Naive thymus-derived CD8-positive, alpha-beta T cell (primary cell): Measurements from ENCODE around the gene PKD1. TPM values are rescaled to one million over a fixed set of nuclear protein-coding genes. Genes with fewer than 3 reads are reported as not detected.
"Not testable (repeated sequence)": the region's sequence is repeated elsewhere in the genome, so short reads cannot be mapped to it uniquely, and the experiment has no call there.

Source experiments
- ATAC-seq, 2 donors: fragments of 150-1000 bp; cut with Tn5 transposase in 1 of 2; sonication (Bioruptor Pico), chemical (Tn5 transposase) in 1 of 2; 1 replicate in 1 of 2; 2 replicates in 1 of 2; pipeline ENCODE4 v1.10.0; 2021; ENCODE audit warnings: mild to moderate bottlenecking in 2 of 2, moderate library complexity in 2 of 2
- POLR2A ChIA-PET: fragments of 350-600 bp; sonication (Branson Sonifier 250); formaldehyde crosslinking; loops from one replicate; lab custom pipeline; 2021; ENCODE audit warnings: antibody characterized with exemption; lab: Charles Lee
- DNase-seq, 10 donors: peaks; one replicate each; pipeline versions ENCODE4 v3.0.0 to v3.0.0-alpha.2; 2020 to 2022
- H3K27ac Mint-ChIP-seq, 10 donors: one replicate each; pipeline ENCODE4 v1.8.0; 2020 to 2022; ENCODE audit warnings: mild to moderate bottlenecking in 10 of 10, mixed read lengths in 10 of 10, moderate library complexity in 4 of 10, inconsistent platforms in 1 of 10
- H3K27me3 Mint-ChIP-seq, 5 donors: one replicate each; pipeline ENCODE4 v1.8.0; 2021 to 2022; ENCODE audit warnings: mixed read lengths in 5 of 5
- H3K36me3 Mint-ChIP-seq, 3 donors: one replicate each; pipeline ENCODE4 v1.8.0; 2020 to 2022; ENCODE audit warnings: mixed read lengths in 3 of 3, mild to moderate bottlenecking in 2 of 3, inconsistent platforms in 1 of 3
- H3K4me1 Mint-ChIP-seq, 4 donors: one replicate each; pipeline ENCODE4 v1.8.0; 2021 to 2022; ENCODE audit warnings: mixed read lengths in 4 of 4
- H3K4me3 Mint-ChIP-seq, 10 donors: one replicate each; pipeline ENCODE4 v1.8.0; 2020 to 2022; ENCODE audit warnings: mild to moderate bottlenecking in 10 of 10, mixed read lengths in 10 of 10, moderate library complexity in 6 of 10, inconsistent platforms in 1 of 10
- H3K9me3 Mint-ChIP-seq, 9 donors: one replicate each; pipeline ENCODE4 v1.8.0; 2020 to 2022; ENCODE audit warnings: mixed read lengths in 9 of 9, mild to moderate bottlenecking in 3 of 9, inconsistent platforms in 1 of 9, moderate library complexity in 1 of 9
- polyA plus RNA-seq, 3 donors: library from polyadenylated mRNA; unstranded; fragments of 300-500 nt; fragmentation: Illumina TruSeq; gene quantifications; one replicate each; pipeline ENCODE4 v1.2.3, GENCODE V29; 2021
- total RNA-seq, 8 experiments: library from RNA in 2 of 8; stranded (reverse) in 2 of 8; gene quantifications; one replicate each; pipeline ENCODE4 v1.2.3 and lab custom pipeline; 2021 to 2026

The PKD1 gene
- total RNA-seq (100 to 1,000 TPM; 131 to 134 TPM), polyA plus RNA-seq (1 to 10 TPM; 3.5 to 9.9 (median 4.8) TPM), total RNA-seq (lab: John Stamatoyannopoulos, UW) (159 to 207 (median 182) reads per million in 6 experiments)

DNA sequence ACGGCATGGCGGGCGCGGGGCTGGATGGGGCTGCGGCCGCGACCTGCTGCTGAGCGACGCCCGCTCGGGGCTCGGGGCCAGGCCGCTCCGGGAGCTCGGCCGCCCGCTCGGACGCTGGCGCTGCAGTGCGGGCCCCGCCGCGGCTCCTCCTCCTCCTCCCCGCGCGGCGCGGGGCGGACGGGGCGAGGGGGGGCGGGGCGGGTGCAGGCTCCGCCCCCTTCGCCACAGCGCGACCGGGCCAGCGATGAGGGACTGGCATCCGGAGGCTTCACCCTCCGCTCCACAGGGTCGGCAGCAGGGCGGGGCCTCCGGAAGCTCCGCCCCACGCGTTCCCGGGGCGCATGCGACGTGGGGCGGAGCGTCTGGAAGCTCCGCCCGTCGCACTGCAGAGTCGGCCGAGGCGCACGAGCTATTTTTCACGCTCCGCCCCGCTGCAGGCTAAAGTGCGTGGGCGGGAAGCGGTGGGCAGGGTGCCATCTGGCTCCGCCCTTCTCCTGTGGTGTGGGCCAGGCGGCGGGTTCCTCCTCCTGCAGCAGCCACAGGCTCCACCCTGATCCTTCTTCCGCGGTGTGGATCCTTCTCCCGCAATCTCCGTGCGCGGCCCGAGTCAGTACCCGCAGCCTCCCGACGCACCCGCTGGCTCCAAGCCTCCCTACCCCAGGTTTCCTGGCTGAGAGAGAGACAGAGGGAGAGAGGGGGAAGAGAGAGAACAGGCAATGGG lies at the start of gene PKD1:
Gene PKD1, minus strand, starts transcription at position 129 of the 721 bp plus-strand sequence. CDS start 209 bp downstream, outside the sequence.
- peak within 1 kb of the TSS; percentile 89 to 98 (median 94) for H3K27ac Mint-ChIP-seq
- POLR2A ChIA-PET = interaction anchor here (0.5 to 1.3 kb wide), 7 partner anchors 18 to 171 kb away, joined by 3 to 12 read pairs (median 3); partner anchors contain the start of genes NTHL1, RPS2, TRAF7 and TSC2
- H3K4me3 Mint-ChIP-seq = peak within 1 kb of the TSS; percentile 85 to 97 (median 92)
- H3K36me3 Mint-ChIP-seq, H3K27me3 Mint-ChIP-seq, H3K9me3 Mint-ChIP-seq: not testable (repeated sequence)
- peaks cover 10 to 22% (median 16%) of the 10 kb centered on the region in 4 donors for H3K4me1 Mint-ChIP-seq
- peak; percentile 94 to 99 (median 98) for DNase-seq
- ATAC-seq = peak; percentile 76 to 90

DNA sequence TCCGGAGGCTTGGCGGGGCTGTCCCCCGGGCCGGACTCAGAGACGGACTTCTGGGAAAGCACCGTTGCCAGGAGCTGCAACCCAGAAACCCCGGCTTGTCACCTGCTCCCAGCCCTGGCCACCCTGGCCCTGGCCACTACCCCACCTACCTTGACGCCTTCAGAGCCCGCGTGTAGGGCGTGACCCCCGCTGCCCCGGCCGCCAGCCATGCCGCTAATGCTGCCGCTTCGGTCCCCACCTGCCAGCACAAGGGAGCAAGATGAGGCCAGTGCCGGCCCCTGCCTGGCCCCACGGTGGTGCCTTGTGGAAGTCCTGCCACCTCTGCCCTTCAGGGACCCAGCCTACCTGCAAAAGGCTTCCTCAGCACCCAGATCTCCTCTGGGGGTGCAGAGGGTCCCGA lies 49.3 kb upstream of the PKD1 start:
- Mint-ChIP-seq H3K27me3 (peaks cover 0 to 1% (median 0%) of the 10 kb centered on the region in 5 donors), H3K4me3 (no peak overlapping the region), H3K9me3 (no peaks in the 10 kb centered on the region), H3K27ac (no peak overlapping the region), H3K36me3 (no peaks in the 10 kb centered on the region), H3K4me1 (peaks cover 0 to 6% (median under 1%) of the 10 kb centered on the region in 4 donors)
- no peak for ATAC-seq
- POLR2A ChIA-PET = no interaction called here
- DNase-seq = no peak

DNA sequence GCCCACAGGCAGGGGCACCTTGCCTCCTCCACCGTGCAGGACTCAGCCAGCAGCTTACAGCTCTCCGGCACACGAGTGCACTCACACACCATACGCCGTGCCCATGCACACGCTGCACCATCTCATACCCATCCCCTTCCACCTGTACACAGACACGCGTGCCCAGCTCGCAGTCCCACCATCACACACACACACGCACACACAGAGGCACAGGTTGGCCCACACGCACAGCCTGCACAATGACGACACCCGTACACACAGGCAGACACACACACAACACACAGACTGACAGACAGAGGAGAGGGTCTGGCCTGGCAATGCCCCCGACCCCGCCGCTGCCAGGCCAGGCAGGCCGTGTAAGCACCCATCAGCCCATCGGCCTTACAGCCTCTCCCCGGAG lies 48.6 kb upstream of the PKD1 start:
- H3K27me3 Mint-ChIP-seq = peaks cover 0 to 1% (median 0%) of the 10 kb centered on the region in 5 donors
- no peak overlapping the region for H3K27ac Mint-ChIP-seq
- H3K4me1 Mint-ChIP-seq = peaks cover 0 to 6% (median under 1%) of the 10 kb centered on the region in 4 donors
- DNase-seq (no peak), ATAC-seq (no peak)
- no peak overlapping the region for H3K4me3 Mint-ChIP-seq
- no peaks in the 10 kb centered on the region for H3K36me3 Mint-ChIP-seq
- no peaks in the 10 kb centered on the region for H3K9me3 Mint-ChIP-seq
- POLR2A ChIA-PET = no interaction called here

DNA sequence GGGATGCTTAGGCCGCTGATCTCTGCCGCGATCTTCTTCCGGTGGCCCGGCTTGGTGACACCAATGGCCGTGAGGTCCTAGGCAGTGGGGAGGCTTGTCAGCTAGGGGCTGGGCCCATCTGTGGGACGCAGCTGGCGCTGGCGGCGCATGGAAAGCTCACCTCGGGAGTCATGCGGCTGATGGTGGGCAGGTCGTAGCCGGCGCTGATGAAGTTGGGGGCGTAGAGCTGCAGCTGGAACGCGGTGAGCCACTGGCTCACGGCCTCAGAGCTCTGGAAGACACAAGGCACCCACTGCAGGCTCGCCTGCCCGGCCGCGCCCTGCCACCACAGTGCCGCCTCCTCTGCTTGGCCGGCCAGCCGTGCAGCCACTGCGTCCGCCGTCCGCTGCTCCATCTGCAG lies 48.0 kb upstream of the PKD1 start:
- ATAC-seq (no peak), DNase-seq (no peak)
- POLR2A ChIA-PET = no interaction called here
- Mint-ChIP-seq H3K36me3 (no peaks in the 10 kb centered on the region), H3K4me1 (peaks cover 0 to 6% (median under 1%) of the 10 kb centered on the region in 4 donors), H3K27ac (no peak overlapping the region), H3K9me3 (no peaks in the 10 kb centered on the region), H3K27me3 (peaks cover 0 to 1% (median 0%) of the 10 kb centered on the region in 5 donors), H3K4me3 (no peak overlapping the region)

DNA sequence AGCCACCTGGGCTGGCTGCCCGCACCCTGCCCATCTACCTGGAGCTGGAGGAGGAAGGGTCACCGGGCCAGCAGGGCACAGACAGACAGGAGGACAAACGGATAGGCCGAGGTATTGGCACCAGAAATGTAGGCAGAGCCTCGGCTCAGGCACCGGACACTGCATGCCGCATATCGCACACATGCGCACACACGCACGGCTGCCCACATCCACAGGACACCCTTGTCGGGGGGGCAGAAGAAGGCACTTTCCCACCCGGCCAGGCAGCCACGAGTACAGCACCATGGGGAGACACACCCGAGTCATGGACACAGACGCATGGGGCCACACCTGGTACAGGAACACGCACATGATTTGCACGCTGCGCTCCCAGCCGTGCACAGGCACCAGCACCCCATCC lies 46.3 kb upstream of the PKD1 start:
- H3K4me1 Mint-ChIP-seq = peaks cover 0 to 6% (median under 1%) of the 10 kb centered on the region in 4 donors
- H3K27me3 Mint-ChIP-seq = peaks cover 0 to 1% (median 0%) of the 10 kb centered on the region in 5 donors
- no peak overlapping the region for H3K4me3 Mint-ChIP-seq
- no peaks in the 10 kb centered on the region for H3K9me3 Mint-ChIP-seq
- DNase-seq = no peak
- ATAC-seq = no peak
- H3K27ac Mint-ChIP-seq = no peak overlapping the region
- H3K36me3 Mint-ChIP-seq = no peaks in the 10 kb centered on the region
- POLR2A ChIA-PET = interaction anchor here (0.6 kb wide), 1 partner anchor 10 kb away, joined by 3 read pairs; no protein-coding TSS in a partner anchor

DNA sequence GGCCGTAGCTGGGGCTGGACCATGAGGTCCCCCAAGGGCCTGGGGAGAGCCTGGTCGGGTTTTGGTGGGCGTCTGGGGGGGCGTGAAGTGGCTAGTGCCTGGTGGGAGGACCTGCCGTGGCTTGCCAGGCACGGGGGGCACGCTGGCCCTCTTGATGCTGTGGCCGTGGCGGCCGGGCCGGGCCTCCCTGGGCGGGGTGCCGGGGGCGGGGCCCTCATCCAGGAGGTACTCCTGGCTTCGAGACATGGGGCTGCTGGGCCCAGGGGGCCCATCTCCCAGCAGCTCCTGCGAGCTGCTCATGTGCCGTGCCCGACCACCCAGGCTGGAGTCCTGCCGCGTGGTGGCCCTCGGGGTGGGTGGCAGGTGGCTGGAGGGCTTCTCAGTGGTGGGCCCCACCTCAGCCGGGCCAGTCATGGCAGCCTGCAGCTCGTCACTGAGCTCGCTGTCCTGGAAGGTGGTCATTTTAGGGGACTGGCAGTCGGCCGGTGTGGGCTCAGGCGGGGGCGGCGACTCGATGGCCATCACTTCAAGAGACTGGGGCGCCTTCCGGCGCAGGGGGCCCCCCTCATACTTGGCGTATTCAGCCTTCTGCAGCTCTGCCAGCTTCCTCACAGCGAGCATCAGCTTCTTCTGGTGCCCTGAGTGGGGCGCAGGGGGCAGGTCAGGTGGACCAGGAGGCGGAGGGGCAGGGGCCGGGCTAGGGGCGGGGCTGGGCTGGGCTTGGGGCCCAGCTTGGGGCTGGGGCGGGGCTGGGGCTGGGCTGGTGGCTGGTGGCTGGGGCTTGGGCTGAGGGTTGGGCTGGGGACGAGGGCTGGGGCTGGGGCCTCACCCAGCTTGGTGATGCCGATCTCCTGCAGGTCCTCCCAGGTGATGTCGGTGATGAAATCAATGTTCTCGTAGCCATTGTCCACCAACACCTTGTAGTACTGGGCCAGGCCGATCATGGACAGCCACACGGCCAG lies 45.5 kb upstream of the PKD1 start:
- Mint-ChIP-seq H3K36me3 (no peaks in the 10 kb centered on the region), H3K27me3 (peaks cover 0 to 1% (median 0%) of the 10 kb centered on the region in 5 donors), H3K27ac (no peak overlapping the region), H3K4me3 (no peak overlapping the region), H3K9me3 (no peaks in the 10 kb centered on the region), H3K4me1 (peaks cover 0 to 6% (median under 1%) of the 10 kb centered on the region in 4 donors)
- no peak for DNase-seq
- POLR2A ChIA-PET = interaction anchor here (0.6 kb wide), 1 partner anchor 11 kb away, joined by 3 read pairs; no protein-coding TSS in a partner anchor
- no peak for ATAC-seq

DNA sequence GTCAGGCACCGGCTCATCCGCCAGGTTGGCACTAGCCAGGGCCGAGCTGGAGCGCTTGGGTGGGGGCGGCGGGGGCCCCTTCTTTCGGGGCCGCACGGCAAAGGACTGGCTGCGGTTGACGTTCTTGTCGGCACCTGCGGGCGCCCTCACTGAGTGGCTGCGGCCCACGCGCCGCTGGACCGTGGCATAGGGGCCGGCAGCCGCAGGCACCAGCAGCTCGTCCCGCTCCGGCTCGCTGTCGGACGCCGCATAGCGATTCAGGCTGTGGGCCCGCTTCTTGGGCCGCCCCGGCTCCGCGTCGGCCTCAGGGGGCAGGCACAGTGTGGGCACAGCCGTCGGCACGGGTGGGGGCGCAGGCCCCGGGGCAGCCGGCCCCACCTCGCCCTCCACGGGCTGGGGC lies 44.8 kb upstream of the PKD1 start:
- no peak for DNase-seq
- Mint-ChIP-seq H3K4me1 (peaks cover 0 to 6% (median under 1%) of the 10 kb centered on the region in 4 donors), H3K9me3 (no peaks in the 10 kb centered on the region), H3K27me3 (peaks cover 0 to 1% (median 0%) of the 10 kb centered on the region in 5 donors), H3K27ac (no peak overlapping the region), H3K36me3 (peaks cover 0 to 6% (median 1%) of the 10 kb centered on the region in 3 donors), H3K4me3 (no peak overlapping the region)
- ATAC-seq = no peak
- POLR2A ChIA-PET = no interaction called here

DNA sequence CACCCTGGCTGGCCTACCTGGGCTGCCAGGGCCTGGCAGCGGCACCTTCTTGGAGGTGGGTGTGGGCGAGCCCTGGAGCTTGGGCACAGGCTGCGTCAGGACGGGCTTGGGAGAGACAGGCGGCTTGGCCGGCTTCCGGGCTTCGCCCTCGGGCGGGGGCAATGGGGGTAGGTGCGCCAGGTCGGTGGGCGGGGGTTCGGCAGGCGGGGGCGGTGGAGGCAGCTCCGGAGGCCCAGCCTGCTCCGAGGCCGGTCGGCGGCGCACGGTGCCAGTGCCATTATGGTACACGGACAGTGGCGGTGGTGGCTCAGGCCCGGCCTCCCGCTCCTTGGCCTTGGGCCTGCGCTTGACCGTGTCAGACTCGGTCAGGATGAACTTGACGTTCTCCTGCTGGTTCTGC lies 43.9 kb upstream of the PKD1 start:
- no peak overlapping the region for H3K4me3 Mint-ChIP-seq
- peaks cover 0 to 12% (median 1%) of the 10 kb centered on the region in 3 donors for H3K36me3 Mint-ChIP-seq

DNA sequence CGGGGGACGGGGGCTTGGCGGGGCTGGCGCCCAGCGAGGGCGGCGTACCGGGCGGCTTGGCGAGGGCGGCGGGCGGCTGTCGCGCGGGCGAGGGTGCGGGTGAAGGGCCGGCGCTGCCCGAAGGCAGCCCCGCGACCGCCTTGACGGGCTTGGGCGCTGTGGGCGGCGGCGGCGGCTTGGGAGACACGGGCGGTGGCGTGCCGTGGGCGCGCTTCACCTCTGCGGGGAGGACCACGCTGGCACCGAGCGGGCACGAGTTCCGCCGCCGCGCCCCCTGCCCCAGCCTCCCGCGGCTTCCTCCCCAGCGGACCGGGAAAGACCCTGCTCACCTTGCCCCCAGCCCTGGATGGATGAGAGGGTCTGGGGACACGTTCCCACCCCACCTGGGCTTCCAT lies 43.4 kb upstream of the PKD1 start:
- Mint-ChIP-seq H3K27me3 (no peaks in the 10 kb centered on the region), H3K27ac (no peak overlapping the region), H3K9me3 (no peaks in the 10 kb centered on the region), H3K4me1 (peaks cover 0 to 6% (median under 1%) of the 10 kb centered on the region in 4 donors), H3K36me3 (peaks cover 0 to 13% (median 1%) of the 10 kb centered on the region in 3 donors), H3K4me3 (no peak overlapping the region)
- peak; percentile 9 to 20 for ATAC-seq
- POLR2A ChIA-PET = no interaction called here
- no peak for DNase-seq

More for the DNA sequence above, 43.9 kb upstream of the PKD1 start:
- Mint-ChIP-seq H3K27ac (no peak overlapping the region), H3K9me3 (no peaks in the 10 kb centered on the region), H3K4me1 (peaks cover 0 to 6% (median under 1%) of the 10 kb centered on the region in 4 donors), H3K27me3 (peaks cover 0 to 1% (median 0%) of the 10 kb centered on the region in 5 donors)
- POLR2A ChIA-PET = no interaction called here
- no peak for ATAC-seq
- DNase-seq = no peak

DNA sequence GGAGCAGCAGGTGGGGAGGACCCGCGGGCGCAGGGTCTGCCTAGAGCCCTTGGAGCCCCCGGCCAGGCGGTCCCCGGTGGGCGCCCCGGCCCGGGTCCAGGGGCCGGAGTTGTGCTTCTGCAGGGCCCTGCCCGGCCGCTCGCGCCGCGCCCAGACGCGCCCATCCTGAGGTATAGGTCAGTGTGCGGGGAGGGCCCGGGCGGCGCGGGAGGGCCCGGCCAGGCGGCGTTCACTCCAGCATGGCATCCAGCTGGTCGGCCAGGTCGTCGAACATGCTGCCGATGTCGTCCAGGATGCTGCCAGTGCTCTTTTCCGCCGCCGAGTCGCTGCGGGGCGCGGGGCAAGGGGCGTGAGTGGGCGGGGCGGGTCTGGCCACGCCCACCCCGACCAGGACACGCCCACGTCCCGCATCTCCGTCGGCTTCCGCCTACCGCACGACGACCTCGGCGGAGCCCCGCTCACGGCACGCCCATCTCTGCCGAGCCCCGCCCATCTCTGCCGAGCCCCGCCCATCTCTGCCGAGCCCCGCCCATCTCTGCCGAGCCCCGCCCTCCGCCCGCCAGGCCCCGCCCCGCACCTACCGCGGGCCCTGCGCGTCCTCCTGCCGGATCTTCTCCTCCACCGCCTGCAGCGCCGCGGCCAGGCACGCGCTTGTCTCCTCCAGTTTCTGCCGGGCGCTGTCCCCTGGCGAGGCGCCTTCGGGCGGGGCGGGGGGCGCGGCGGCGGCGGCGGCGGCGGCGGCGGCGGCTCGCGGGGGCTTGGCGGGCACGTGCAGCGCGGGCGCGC lies 42.8 kb upstream of the PKD1 start:
- POLR2A ChIA-PET = no interaction called here
- Mint-ChIP-seq H3K4me1 (peaks cover 0 to 6% (median under 1%) of the 10 kb centered on the region in 4 donors), H3K4me3 (no peak overlapping the region), H3K27ac (no peak overlapping the region), H3K9me3 (no peaks in the 10 kb centered on the region), H3K36me3 (peaks cover 0 to 16% (median 1%) of the 10 kb centered on the region in 3 donors), H3K27me3 (no peaks in the 10 kb centered on the region)
- peak; percentile 80 to 84 for ATAC-seq
- DNase-seq = peak in 8 of 10 donors; percentile 18 to 45 (median 31)

DNA sequence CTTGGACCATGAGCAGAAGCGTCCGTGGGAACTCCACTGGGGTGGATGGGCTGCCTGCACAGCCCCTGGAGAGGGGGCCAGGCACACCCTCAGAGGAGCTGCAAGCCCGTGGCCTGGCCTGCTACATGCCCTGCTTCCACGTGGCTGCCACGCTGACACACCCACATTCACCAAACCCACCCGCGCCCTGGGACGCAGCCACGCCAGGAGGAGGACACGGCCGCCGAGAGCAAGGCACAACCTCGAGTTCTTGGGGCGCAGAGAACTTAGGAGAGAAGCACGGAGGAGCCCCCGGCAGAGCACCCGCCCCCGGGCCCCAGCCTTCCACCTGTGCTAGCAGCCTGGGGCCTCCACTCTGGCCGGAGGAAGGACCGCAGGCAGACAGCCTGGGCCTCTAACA lies 41.9 kb upstream of the PKD1 start:
- Mint-ChIP-seq H3K27ac (no peak overlapping the region), H3K4me1 (peaks cover 0 to 6% (median under 1%) of the 10 kb centered on the region in 4 donors), H3K9me3 (no peaks in the 10 kb centered on the region), H3K36me3 (peaks cover 0 to 18% (median 1%) of the 10 kb centered on the region in 3 donors), H3K4me3 (no peak overlapping the region), H3K27me3 (no peaks in the 10 kb centered on the region)
- POLR2A ChIA-PET = no interaction called here
- no peak for ATAC-seq
- no peak for DNase-seq

DNA sequence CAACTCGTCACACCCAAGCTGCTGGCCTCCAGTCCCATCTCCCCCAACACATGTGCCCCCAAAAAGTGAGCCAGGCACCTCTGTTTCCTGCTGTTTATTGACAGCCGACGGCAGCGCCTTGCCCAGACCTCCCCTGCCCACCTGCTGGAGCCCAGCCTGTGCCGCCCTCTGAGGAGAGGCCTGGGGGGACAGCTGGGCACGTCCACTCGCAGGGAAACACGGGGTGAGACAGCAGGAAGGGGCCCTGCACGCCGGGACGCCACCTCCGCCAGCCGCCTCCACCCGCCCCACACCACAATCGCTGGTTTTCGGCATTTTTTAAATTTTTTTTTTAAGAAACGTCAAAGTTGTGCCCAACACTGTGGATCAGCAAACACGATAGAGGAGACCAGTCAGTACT lies 41.4 kb upstream of the PKD1 start:
- Mint-ChIP-seq H3K36me3 (peaks cover 0 to 18% (median 1%) of the 10 kb centered on the region in 3 donors), H3K4me1 (peaks cover 0 to 3% (median 0%) of the 10 kb centered on the region in 4 donors), H3K9me3 (no peaks in the 10 kb centered on the region), H3K27ac (no peak overlapping the region), H3K27me3 (no peaks in the 10 kb centered on the region), H3K4me3 (no peak overlapping the region)
- no peak for ATAC-seq
- DNase-seq = no peak
- POLR2A ChIA-PET = no interaction called here
